Esophagus muscularis mucosa (tissue), 4 donors: Measurements from ENCODE around the gene METTL26.

Experiments used
- EP300 ChIP-seq: sonication (generic); formaldehyde crosslinking; IDR thresholded peaks from one replicate; pipeline ENCODE4 v1.6.1; 2017; ENCODE audit warnings: antibody characterized with exemption
- POLR2A ChIP-seq: fragments of 450-650 bp; IDR thresholded peaks from one replicate; pipeline ENCODE4 v1.6.1; 2017; ENCODE audit warnings: antibody characterized with exemption, moderate library complexity, mild to moderate bottlenecking, low read depth
- POLR2AphosphoS5 ChIP-seq, 2 donors: sonication (generic); formaldehyde crosslinking; IDR thresholded peaks; one replicate each; pipeline ENCODE4 v1.6.1; 2017; ENCODE audit warnings: antibody characterized with exemption in 2 of 2
- TF ChIP-seq, protein P1 (sequence below), 3 experiments: fragments of 200-600 bp in 2 of 3; fragments of 450-650 bp in 1 of 3; sonication (generic) in 2 of 3; IDR thresholded peaks; one replicate each; pipeline ENCODE4 v1.5.1; 2017 to 2019; ENCODE audit warnings: antibody characterized with exemption in 3 of 3, mild to moderate bottlenecking in 2 of 3, moderate library complexity in 1 of 3

DNA sequence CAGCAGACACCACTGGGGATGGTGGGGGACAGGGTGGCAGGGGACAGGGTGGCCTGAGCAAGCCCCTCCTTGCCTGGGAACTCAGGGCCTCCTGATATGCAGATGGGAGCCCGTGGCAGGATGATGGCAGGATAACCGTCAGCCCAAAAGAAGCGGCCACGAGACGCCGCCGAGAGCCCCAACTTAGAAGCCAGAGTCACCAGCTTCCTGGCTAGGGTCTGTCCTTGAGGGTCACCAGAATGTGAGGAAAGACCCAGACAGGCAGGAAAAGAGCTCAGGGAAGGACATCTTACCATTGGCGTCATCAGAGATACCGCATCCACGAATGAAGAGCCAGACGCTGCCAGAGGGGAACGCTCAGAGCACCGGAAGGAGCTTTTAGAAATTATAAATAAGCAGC lies 26.8 kb downstream of the METTL26 start:
- TF ChIP-seq, protein P1, sequence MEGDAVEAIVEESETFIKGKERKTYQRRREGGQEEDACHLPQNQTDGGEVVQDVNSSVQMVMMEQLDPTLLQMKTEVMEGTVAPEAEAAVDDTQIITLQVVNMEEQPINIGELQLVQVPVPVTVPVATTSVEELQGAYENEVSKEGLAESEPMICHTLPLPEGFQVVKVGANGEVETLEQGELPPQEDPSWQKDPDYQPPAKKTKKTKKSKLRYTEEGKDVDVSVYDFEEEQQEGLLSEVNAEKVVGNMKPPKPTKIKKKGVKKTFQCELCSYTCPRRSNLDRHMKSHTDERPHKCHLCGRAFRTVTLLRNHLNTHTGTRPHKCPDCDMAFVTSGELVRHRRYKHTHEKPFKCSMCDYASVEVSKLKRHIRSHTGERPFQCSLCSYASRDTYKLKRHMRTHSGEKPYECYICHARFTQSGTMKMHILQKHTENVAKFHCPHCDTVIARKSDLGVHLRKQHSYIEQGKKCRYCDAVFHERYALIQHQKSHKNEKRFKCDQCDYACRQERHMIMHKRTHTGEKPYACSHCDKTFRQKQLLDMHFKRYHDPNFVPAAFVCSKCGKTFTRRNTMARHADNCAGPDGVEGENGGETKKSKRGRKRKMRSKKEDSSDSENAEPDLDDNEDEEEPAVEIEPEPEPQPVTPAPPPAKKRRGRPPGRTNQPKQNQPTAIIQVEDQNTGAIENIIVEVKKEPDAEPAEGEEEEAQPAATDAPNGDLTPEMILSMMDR (IDR thresholded peaks at IDR 0.05): no peak
- TF ChIP-seq POLR2AphosphoS5 (IDR thresholded peaks at IDR 0.05): no peak
- TF ChIP-seq EP300: no peak
- TF ChIP-seq POLR2A: no peak
